ENCODE data around the gene DDA1. TPM values are rescaled to one million over a fixed set of nuclear protein-coding genes. Genes with fewer than 3 reads are reported as not detected.
"Not testable (repeated sequence)": the region's sequence is repeated elsewhere in the genome, so short reads cannot be mapped to it uniquely, and the experiment has no call there.

Gene DDA1
- polyA plus RNA-seq (ENCODE audit: insufficient read depth in 1 of 5, insufficient read length in 5 of 5, low replicate concordance in 1 of 5): 10 to 100 TPM; 27.5 to 40.6 (median 30.2) TPM
- long read RNA-seq, donor 1, full-length matches to known transcripts: 40 of 86 reads
- long read RNA-seq, donor 1, partial matches to known transcripts: 46 of 86 reads
- long read RNA-seq, donor 1, other reads (novel, unspliced or antisense): 0 of 86 reads
- long read RNA-seq, donor 2, full-length matches to known transcripts: 19 of 19 reads
- long read RNA-seq, donor 2, partial matches to known transcripts: 0 of 19 reads
- long read RNA-seq, donor 2, other reads (novel, unspliced or antisense): 0 of 19 reads
- long read RNA-seq, donor 3, full-length matches to known transcripts: 24 of 24 reads
- long read RNA-seq, donor 3, partial matches to known transcripts: 0 of 24 reads
- long read RNA-seq, donor 3, other reads (novel, unspliced or antisense): 0 of 24 reads
- long read RNA-seq, donor 4, full-length matches to known transcripts: 10 of 10 reads
- long read RNA-seq, donor 4, partial matches to known transcripts: 0 of 10 reads
- long read RNA-seq, donor 4, other reads (novel, unspliced or antisense): 0 of 10 reads
- long read RNA-seq, donor 5, full-length matches to known transcripts: 30 of 30 reads
- long read RNA-seq, donor 5, partial matches to known transcripts: 0 of 30 reads
- long read RNA-seq, donor 5, other reads (novel, unspliced or antisense): 0 of 30 reads
- long read RNA-seq, donor 6, full-length matches to known transcripts: 31 of 36 reads
- long read RNA-seq, donor 6, partial matches to known transcripts: 5 of 36 reads
- long read RNA-seq, donor 6, other reads (novel, unspliced or antisense): 0 of 36 reads
- long read RNA-seq, donor 7, full-length matches to known transcripts: 16 of 16 reads
- long read RNA-seq, donor 7, partial matches to known transcripts: 0 of 16 reads
- long read RNA-seq, donor 7, other reads (novel, unspliced or antisense): 0 of 16 reads
- long read RNA-seq, donor 8, full-length matches to known transcripts: 16 of 21 reads
- long read RNA-seq, donor 8, partial matches to known transcripts: 5 of 21 reads
- long read RNA-seq, donor 8, other reads (novel, unspliced or antisense): 0 of 21 reads

DNA sequence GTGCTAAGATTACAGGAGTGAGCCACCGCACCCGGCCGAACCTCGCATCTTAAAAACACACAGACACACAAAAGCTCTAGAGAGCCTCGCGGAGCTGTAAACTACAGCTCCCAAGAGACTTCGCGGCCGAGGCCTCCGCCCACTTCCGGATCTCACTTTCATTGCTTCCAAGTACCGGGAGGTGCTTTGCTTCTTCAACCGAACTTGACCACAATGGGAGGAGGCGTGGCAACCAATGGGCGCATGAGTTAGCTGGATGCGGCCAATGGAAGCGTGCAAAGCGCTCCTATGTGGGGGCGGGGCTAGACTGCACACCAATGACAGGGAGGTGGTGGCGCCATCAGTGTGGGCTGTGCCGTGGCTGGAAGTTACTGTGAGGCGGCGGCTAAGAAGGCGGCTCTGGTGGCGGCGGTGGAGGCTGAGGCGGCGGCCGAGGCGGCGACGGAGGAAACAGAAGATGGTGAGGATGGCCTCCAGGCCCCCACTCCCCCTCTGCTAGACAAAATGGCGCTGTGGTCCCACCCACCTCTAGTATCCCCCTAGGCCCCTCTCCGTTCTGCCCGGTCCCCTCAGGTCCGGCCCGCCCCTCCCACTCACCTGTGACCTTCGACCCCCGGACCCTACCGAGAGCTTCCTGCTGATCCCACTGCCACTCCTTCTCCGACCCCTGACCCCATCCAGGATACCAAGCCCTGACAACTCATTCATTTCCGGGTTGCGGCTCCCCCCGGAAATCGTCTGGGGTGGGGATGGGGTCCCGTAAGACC lies at the start of gene DDA1:
Gene DDA1 (plus strand): TSS at position 366 of the 767 bp plus-strand sequence. CDS start 92 bp downstream, at position 458.
- peak; percentile 98 to 99 for DNase-seq

DNA sequence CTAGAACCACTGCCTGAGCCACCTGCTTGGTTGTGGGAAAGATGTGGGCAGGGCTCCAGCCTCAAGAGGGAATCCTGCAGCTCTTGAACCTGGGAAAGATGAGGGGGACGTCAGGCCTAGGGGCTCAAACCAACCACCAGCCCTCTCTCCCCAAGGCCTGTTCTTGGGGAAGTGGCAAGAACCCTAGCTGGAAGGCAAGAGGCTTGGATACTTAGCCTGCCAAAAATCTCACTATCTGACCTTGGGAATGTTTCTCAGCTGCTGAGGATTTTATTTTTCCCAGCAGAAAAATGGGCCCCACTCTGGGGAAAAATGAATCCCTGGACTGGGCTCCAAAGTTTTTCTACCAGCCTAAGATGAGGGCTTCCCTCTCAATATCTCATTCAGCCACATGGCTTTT lies 49.4 kb upstream of the DDA1 start:
- no peak for DNase-seq

DNA sequence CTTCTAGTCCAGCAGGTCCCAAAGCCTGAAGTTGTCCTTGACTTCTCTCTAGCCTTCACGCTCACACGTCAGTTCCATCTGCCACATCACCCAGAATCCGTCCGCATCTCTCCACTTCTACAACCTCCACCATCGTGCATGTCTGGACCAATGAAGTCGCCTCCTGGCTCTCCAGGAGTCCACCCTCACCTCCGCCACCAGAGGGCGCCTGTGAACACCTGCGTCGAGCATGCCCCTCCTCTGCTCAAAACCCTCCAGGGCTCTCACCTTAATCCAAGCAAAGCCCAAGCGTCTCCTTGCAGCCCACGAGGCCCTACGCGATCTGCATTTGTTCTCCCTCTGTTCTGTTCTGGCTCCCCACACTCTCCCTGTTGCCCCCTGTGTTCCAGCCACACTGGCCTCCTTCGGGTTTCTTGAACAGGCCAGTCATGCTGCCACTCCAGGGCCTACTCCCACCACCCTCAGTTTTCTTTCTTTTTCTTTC lies 48.5 kb upstream of the DDA1 start:
- DNase-seq: peak in 1 of 2 donors; percentile 53

DNA sequence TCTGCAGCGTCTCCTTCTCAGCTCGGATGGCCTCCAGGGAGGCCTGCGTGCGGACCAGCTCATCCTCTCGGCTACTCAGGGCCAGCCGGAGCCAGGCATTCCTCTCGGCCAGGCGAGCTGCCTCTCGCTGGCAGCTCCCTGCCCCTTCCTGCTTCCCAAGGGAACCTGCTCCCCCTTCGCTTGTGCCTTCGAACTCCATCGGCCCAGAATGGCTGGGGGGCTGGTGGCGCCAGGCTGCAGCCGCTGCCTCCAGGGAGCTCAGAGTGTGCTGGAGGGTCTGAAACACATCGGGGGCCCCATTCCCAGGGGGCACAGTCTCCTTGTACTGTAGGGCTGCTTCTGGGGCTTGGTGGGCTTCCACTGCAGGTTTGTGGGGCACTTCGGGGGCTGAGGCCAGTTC lies 46.8 kb upstream of the DDA1 start:
- no peak for DNase-seq

DNA sequence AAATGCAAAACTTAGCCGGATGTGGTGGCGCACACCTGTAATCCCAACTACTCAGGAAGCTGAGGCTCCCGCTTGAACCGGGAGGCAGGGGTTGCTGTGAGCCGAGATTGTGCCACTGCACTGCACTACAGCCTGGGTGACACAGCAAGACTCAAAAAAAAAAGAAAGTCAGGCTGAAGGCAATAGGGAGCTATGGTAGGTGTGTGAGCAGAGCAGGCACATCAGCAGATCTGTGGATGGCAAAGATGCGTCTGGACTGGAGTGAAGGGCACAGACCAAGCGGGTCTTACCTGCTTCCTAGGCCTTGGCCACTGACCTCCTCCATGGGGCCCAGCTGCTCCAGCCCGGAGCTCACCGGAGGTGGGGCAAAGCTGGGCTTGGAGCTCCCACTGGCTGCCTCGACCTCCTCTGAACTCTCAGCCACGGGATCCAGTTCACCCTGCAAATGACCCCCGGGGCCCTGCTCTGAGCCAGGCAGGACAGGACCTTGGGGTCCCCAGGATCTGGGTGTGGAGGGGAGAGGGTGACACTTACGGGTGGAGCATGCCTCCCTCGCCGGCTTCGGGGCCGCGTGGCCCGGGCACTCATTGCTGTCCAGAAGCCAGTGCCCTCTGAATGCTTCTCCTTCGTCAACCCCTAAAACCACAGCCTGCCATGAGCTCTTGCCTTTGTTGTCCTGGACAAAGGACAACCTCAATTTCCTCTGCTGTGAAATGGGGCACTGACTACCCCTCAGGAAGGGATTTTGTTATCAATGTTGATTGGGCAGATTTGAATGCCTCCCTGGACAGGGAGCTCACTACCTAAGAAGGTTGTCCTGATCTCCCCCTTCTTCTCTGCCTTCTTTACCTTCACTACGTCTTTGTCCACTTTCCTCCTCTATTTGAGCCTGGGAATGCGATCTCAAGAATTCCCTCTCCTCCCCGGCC lies 45.4 kb upstream of the DDA1 start:
- DNase-seq: no peak

DNA sequence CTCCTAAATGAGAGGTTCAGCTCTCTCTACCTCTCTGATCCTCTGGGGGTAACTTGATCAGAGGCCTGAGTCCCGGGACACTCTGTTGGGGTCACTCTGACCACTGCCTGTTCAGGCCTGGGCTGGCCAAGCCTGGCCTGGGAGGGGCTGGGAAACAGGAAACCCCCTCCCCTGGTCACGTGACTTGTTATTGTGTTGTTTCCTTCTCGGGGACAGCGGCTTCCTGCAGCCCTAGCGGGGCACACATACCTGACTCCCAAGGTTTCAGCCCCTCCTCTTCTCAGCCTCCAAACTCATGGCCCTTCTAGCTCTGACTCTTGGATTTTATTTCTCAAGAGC lies 44.8 kb upstream of the DDA1 start, which contains the start of gene USHBP1:
Gene USHBP1 (minus strand): TSS at position 105 of the 339 bp plus-strand sequence. CDS start 446 bp downstream, outside the sequence.
- no peak for DNase-seq

DNA sequence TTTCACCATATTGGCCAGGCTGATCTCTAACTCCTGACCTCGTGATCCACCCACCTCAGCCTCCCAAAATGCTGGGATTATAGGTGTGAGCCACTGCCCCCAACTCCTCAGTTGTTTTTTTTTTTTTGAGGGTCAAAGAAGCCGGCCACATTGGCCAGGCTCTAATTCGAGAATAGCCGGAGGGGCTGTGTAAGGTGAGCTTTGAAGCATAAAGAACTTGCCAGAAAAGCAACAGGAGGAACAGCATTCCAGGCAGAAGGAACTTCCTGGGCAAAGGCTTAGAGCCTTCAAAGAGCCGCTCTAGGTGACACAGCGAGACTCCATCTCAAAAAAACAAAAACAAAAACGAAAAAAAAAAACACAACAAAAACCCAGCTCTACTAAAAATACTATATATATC lies 43.3 kb upstream of the DDA1 start:
- DNase-seq: no peak

DNA sequence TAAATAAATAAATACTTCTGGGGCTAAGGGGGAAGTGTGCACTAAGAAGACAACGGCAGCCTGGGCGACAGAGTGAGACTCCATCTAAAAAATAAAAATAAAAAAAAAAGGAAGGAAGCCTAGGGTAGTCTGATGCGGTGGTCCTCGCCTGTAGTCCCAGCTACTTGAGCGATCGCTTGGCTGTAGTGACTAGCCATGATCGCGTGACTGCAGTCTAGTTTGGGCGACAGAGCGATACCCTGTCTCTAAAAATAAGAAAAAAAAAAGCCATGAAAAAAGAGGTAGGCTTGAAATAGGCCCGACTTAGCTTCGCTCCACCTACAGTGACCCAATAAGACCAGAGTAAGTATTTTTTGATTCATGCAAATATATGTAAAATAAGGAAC lies 42.8 kb upstream of the DDA1 start:
- DNase-seq: no peak

DNA sequence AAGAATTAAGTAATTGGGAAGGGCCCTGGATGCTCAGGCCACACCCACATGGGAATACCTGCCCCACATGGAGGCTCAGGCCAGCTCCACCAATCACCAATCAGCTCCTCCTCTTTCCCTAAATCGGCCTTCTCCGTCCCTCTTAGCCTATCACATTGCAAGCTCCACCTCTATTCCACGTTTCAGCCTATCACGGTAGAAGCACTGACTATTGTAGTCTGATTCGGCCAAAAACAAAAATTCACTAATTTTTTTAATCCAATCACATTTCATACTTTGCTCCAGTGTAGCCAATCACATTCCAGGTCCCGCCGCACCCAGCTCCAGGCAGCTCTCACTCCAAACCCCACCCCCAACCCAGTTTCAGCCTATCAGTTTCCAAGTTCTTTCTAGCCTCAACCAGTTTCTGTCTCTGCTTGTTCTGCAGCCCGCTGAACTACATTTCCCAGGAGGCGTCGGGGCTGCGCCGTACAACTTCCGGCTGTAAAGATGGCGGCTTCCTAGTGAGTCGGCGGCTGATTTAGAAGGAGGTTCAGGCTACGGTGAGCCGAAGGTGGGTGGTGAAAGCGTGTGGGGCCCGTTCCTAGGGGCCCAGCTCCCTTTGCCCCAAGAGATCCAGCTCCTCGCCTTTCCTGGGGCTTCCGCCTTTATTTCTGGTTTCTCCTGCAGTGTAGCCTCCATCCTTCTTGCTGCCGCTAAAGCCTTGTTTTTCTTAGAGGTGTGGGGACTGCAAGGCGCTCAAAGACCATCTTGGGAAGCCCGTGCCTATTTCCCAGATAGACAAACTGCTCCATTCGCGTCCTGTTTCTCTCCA lies 42.2 kb upstream of the DDA1 start, which contains the start of gene BABAM1:
Gene BABAM1 (plus strand): TSS at position 469 of the 814 bp plus-strand sequence. CDS start 1,364 bp downstream, outside the sequence.
- DNase-seq: peak; percentile 94 to 97

DNA sequence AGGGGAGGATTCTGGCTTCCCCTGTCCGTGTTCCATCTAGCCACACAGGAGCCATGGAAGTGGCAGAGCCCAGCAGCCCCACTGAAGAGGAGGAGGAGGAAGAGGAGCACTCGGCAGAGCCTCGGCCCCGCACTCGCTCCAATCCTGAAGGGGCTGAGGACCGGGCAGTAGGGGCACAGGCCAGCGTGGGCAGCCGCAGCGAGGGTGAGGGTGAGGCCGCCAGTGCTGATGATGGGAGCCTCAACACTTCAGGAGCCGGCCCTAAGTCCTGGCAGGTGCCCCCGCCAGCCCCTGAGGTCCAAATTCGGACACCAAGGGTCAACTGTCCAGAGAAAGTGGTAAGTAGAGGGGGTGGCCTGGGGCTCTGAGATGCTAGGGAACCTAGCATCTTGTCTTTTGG lies 40.6 kb upstream of the DDA1 start:
- no peak for DNase-seq

DNA sequence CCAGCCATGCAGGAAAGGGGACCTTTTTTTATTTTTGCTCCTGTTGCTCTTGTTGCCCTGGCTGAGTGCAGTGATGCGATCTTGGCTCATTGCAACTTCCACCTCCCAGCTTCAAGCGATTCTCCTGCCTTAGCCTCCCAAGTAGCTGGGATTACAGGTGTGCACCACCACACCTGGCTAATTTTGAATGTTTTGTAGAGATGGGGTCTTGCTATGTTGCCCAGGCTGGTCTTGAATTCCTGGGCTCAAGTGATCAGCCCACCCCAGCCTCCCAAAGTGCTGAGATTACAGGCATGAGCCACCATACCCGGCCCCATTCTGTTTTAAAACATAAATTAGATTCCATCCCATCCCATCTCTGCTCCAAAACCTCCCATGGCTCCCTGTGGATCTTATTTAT lies 34.5 kb upstream of the DDA1 start:
- DNase-seq: not testable (repeated sequence)

DNA sequence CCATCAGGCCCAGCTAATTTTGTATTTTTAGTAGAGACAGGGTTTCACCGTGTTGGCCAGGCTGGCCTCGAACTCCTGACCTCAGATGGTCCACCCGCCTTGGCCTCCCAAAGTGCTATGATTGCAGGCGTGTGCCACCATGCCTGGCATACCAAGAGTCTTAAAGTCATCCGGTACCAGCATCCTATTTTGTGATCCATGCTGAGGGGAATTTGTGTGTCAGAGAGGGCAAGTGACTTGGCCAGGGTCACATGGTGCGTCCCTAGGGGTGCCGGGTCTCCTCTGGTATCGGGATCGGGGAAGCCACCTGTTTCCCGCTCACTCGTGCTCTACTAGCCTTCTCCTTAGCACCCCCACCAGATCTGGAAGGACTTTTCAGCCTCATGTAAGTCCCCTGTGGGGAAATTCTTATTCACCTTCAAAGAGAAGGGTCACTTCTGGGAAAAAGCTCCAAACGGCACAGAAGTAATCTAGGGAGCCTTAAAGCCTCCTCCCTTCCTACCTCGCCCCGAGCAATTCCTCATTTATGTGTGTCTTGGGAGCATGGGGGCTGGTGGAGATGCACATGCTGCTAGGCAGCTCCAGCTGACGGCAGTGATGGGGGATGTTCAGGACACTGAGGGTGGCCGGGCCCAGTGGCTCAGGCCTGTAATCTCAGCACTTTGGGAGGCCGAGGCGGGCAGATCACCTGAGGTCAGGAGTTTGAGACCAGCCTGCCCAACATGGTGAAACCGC lies 33.8 kb upstream of the DDA1 start:
- DNase-seq: no peak

DNA sequence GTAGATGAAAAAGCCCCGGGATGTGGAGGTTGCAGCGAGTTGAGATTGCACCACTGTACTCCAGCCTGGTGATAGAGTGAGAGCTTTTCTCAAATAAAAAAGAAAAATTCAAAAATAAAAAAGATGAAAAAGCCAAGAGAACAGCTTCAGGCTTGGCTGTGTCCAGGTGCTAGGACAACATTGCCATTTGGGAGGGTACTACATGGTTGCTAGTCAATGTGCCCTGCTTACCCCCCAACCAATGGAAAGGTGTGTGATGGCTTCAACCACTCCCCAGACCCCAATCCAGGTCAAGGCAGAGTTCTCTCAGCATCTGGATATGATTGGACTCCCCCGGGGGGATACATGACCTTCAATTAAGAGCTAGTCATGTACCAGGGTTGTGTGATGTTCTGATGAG lies 29.9 kb upstream of the DDA1 start:
- no peak for DNase-seq

DNA sequence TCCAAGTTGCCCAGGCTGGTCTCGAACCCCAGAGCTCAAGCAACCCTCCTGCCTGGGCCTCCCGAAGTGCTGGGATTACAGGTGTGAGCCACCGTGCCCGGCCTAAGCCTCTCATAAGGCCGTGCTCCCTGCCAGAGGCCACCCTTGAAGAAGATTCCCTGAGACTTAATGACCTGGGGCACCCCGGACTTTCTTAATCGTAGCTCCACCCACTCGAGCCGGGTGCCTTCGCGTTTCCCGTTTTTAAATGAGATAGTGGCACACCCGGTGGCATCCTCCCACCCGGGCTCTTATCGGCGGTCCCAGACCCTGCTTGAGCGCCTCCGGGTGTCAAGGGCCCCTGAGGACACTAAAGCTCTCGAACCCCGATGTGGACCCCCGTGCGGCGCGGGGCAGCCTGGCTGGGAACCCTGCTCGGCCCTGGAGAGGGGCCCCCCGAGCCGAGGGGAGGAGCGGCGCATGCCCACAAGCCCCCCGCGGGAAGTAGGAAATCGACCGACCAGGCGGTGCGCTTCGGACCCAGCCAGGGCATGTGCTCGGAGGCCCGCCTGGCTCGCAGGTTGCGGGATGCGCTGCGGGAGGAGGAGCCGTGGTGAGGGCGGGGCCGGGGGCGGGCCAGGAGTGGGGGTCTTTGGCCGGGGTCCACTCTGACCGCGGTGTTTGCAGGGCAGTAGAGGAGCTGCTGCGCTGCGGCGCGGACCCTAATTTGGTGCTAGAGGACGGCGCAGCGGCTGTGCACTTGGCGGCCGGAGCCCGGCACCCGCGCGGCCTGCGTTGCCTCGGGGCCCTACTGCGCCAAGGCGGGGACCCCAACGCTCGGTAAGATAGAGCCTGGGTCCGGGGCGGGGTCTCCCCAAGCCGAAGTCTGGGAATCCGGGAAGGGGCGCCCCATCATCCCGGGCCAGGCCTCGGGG lies 27.7 kb upstream of the DDA1 start, which contains the start of gene ANKLE1:
Gene ANKLE1 (plus strand): TSS at position 511 of the 914 bp plus-strand sequence. CDS start 20 bp downstream, at position 531.
- DNase-seq: no peak

DNA sequence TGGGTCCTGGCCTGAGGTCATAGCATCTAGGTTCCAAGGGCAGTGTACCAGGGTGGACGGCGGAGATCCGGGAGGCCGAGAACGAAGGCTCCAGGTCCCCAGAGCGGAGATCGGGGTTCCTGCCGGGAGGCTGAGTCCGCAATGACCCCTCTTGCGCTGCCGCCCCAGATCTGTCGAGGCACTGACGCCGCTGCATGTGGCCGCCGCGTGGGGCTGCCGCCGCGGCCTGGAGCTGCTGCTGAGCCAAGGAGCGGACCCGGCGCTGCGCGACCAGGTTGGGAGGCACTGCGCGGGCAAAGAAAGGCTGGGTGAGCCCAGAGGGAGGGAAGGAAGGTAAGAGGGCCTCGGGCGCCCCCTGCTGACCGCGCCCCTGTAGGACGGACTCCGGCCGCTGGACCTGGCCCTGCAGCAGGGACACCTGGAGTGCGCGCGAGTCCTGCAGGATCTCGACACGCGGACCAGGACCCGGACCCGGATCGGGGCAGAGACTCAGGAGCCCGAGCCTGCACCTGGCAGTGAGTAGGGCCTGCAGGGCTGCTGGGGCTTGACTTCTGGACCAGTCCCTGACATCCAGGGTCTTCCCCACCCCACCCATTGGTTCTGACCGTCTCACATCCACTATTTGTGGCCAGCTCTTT lies 26.8 kb upstream of the DDA1 start:
- DNase-seq: peak; percentile 61 to 74

DNA sequence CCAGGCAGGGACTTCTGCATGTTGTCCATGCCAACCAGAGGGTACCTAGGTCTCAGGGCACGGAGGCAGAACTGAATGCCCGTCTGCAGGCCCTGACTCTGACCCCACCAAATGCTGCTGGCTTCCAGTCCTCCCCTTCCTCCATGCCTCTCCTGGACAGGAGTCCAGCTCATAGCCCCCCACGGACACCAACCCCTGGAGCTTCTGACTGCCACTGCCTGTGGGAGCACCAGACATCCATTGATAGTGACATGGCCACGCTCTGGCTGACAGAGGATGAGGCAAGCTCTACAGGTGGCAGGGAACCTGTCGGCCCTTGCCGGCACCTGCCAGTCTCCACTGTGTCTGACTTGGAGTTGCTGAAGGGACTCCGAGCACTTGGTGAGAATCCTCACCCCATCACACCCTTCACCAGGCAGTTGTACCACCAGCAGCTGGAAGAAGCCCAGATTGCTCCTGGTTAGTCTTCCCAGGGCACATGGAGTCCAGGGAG lies 25.8 kb upstream of the DDA1 start:
- no peak for DNase-seq

All from right lung (tissue), 10 donors.